GM19467 (cell line): Measurements from ENCODE around the gene ATP6V1G2.
"Not testable (repeated sequence)": the region's sequence is repeated elsewhere in the genome, so short reads cannot be mapped to it uniquely, and the experiment has no call there.

Source experiments
- ATAC-seq: cut with Tn5 transposase; IDR thresholded peaks from one replicate; pipeline ENCODE4 v1.9.1; 2021; ENCODE audit warnings: mild to moderate bottlenecking, moderate library complexity; ENCODE audit not compliant: unreplicated experiment

Gene ATP6V1G2

DNA sequence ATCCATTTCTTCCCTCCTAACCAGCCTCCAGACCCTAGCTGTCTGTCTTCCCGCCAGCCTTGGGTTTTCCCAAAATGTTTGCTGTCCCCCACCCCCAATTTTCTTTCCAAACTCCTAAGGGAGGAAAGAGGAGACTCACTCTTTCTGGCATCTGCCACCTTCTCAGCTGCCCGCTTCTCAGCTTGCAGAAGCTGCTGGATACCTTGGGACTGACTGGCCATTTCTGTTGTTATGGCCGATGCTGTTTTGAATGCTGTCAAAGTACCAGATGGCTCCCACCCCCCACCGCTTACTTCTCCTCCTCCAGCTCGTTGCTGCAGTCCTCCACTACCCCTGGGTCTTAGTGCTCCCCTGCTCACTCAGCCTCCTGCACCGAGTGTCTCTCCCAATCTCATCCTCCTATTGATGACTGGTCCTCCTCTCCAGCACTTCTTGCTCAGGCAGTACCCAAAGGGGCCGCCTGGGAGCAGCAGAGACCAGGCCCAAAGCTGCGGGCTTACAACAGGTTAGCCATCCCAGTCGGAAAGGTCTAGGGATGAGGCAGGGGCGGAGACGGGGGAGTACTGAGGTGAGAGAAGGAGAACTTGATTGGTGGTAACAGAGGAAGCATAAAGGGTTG lies at the start of gene ATP6V1G2:
ATP6V1G2 (minus strand) TSS at position 270 of the 619 bp plus-strand sequence; CDS start at position 221, 49 bp downstream.
- ATAC-seq: peak; percentile 38

DNA sequence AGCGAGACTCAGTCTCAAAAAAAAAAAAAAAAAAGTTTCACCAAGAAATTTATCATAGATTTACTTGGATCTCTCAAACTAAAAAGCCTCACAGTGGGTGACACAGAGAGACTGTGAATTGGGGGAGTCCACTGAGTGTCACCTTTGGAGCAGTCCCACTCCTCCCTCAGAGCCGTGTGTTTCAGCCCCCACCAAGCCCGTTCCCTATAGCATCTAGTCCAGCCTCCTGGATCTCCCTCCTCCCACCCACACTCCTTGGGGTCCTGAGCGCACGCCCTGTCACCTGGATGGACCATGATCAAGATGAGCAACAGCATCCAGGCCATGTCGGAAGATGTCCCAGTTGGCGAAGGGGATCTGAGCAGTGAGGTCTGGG lies 46.0 kb upstream of the ATP6V1G2 start:
- no peak for ATAC-seq

DNA sequence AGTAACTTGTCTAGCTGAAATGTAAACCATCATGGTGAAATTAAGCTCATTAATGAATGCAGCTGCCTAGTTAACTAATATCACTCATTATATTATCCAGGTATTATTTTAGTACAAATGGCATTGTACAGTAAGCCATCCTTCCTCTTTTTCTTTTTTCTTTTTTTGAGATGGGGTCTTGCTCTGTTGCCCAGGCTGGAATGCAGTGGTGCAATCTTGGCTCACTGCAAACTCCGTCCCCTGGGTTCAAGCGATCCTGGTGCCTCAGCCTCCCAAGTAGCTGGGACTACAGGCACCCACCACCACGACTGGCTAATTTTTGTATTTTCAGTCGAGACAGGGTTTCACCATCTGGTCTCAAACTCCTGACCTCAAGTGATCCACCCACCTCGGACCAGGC lies 44.3 kb upstream of the ATP6V1G2 start:
- ATAC-seq: not testable (repeated sequence)

DNA sequence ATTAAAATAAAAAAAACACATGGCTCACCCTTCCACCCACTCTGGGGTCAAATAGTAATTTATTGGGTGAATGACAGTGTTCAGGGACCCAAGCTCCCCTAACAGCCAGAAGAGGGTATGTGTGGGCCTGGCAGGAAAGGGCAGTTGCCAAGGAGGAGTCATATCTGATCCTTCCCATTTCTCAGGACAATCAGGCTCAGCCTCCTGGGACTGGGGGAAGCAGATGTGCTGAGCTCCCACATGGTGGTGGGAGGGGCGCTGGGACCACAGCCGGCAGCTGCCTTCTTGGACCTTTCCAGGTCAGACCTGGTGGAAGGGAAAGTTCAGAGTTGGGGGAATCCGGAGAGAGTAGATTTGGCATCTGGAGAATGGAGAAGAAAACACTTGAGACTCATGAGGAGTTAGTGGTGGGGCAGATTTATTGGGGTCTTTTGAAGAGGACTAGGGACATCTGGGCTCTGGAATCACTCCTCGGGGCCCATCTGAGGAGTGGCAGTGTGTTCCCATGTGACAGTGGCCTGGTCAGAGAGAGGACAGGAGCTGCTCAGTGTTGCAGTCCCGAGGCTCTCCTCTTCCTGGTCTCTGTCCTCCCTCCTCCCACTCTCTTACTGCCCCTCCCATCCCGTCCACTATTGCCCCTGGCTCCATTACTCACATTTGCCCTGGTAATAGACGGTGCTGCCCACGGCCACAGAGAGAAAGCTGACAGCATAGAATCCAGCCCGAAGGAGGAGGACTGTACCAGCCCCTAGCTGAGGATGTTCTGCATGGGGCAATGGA lies 42.7 kb upstream of the ATP6V1G2 start:
- no peak for ATAC-seq

DNA sequence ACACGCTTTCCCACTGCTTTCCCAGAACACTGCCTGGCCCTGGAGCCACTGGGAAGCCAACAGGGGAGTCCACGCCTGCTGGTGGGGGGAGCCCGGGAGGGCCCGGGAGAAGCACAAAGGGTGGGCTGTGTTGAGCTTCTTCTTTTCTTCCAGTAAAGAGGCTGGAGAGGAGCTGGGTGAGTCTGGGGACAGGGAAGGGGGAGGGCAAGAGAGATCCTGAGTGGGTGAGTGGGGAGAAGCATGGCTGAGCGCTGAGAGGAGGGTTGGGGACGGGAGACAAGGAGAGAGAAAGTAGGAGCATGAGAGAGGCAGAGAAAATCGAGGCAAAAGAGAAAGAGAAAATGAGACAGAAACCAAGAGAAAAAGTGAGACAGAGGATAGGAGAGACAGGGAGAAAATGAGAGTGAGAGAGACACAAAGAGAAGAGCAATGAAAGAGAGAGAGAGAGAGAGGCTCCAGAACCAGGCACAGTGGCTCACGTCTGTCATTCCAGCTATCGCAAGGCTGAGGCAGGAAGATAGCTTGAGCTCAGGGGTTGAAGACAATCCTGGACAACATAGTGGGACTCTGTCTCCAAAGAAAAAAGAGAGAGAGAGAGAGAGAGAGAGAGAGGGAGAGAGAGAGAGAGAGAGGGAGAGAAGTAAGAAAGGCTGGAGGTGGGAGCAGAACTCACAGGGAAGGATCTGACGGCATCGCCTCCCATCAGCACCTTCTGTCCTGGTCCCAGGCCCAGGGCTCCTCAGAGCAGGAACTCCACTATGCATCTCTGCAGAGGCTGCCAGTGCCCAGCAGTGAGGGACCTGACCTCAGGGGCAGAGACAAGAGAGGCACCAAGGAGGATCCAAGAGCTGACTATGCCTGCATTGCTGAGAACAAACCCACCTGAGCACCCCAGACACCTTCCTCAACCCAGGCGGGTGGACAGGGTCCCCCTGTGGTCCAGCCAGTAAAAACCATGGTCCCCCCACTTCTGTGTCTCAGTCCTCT lies 41.7 kb upstream of the ATP6V1G2 start:
- ATAC-seq: no peak

DNA sequence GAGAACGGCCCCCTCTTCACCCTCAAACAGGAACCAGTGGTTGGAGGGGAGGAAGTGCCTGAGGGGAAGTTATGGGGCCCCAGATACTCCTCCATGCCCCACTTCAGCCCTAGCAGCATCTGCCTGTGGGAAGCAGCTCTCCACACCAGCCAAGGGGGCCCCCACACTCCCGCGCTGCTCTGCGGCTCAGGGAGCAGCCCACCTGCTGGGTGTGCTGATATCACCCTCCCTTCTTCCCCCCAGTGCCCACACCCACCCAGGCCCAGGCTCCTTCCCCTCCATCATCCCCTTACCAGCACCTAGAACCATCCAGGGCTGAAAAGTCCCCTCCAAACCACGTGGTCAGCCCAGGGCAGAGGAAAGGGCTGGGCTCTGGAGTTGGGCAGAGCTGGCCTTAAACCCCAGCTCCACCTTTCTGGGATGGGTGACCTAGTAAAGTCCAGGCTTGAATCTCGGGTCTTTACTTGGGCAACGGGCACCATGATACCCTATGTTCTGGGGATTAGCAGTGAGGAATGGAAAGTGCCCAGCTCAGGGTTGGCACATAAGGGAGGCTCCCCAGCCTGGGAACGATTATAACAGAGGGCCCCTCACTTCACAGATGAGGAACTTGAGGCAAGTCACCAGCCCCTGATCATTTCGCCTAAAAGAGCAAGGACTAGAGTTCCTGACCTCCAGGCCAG lies 40.3 kb upstream of the ATP6V1G2 start:
- no peak for ATAC-seq

DNA sequence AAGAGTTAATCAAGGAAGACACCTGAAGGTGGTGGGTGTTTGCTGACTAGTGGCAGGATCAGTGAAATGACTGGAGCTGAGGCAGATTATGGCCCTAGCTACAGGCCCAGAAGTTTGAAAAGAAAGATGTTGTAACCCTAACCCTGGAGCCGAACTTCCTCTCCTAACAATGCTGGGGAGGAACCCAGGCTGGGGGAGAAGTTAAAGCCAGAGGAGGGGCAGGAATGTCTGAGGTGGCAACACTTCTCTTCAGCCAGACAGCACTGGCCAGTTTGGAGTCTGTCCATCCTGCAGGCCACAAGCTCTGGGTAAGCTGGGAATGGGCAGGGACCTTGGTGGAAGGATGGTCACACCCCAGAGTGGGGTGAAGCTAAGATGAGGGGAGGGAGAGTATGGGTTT lies 39.6 kb upstream of the ATP6V1G2 start, which contains the start of gene LST1:
LST1 (plus strand) TSS at position 270 of the 400 bp plus-strand sequence. CDS start 1,023 bp downstream, outside the sequence.
- no peak for ATAC-seq

DNA sequence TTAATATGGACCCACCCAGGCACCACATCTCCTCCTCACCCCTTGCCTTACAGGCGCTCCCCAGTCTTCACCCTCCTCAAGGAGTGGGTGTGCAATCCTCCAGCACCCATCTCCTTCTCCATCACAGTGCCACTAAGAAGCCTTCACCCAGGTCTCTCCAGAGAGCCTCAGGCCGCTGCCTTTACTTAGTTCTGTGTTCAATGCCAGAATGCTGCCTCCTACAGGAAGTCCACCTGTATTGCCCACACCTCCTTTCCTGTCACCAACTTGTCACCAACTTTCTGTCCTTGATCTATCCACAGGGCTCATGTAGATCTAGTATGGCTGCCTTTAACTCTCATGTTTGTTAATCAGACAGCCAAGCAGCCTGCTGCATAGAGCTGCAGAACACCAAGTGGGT lies 39.1 kb upstream of the ATP6V1G2 start:
- ATAC-seq: no peak

DNA sequence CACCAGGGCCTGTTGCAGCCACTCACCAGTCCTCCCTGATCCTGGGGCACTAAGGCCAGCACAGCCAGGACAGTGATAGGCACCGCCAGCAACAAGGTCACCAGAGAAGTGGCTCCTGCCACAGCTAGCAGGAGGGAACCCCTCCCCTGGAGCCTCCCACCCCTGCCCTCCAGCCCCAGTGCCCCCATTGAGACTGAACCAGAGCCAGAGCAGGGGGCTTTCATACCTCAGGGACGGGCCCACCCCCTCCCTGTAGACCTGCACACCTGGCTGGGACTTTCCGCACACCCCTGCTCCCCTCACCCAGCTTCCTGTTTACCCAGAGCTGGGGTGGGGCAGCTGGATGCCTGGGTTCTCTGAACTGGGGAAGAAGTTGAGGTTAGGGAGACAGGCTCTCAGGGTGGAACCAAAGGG lies 35.8 kb upstream of the ATP6V1G2 start, which contains the start of gene LTB:
LTB (minus strand) TSS at position 195 of the 414 bp plus-strand sequence; CDS start at position 188, 7 bp downstream.
- no peak for ATAC-seq

DNA sequence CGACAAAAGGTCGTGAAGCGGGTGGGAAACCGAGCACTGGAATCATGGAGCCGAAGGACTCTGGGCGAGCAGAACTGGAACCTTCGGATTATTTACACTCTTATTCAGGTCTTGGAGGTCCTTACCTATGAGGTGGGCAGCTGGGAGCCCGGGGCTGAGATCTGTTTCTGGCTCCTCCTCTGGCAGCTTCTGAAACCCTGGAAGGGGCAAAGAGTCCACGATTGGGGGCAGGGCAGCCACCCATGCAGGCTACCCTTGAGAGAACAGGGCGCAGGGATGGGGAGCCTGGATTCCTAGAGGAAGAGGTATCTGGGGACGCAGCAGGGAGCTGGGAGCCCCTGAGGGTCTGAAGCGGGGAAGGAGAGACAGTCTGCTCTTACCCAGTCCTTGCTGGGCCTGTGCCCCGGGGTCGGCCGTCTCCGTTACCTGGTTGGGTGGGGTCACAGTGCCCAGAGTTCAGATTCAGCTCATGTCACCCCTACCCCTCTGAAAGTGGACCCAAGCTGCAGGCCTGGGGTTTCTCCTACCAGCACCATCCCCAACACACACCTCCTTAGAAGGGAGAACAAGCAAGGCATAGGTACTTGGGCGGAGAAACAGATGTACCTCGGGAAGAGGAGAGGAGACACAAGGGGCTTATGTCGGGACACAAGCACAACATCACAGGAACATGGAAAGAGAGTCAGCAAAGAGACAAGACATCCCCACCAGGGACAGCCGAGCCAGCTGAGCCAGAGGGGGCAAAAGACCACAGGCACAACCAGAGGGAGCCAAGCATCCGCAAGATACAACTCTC lies 35.2 kb upstream of the ATP6V1G2 start:
- ATAC-seq: no peak

DNA sequence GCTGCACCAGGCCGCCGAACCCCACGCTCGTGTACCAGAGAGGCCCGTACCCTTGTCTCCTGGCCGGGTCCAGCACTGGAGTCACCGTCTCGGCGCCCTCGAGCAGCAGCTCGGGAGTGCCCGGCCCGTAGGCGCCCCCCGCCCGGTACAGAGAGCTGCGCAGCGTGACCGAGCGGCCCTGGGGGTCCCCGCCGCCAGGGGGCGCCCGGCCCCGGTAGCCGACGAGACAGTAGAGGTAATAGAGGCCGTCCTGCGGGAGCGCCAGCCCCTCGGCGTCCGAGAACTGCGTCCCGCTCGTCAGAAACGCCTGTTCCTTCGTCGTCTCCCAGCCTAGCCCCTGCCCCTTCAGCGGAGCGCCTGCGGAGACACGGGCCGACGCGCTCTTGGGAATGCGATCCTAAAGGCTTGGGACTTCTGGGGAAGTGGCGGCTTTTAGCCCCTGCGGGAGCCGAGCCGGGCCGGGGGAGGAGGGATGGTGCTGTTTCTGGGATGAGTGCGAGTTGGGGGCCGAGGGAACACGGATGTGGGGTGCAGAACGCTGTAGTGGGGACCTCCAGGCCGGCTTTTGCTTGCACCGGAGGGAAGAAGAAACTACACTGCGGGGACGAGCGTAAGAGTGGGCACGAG lies 34.5 kb upstream of the ATP6V1G2 start:
- ATAC-seq: peak; percentile 51

DNA sequence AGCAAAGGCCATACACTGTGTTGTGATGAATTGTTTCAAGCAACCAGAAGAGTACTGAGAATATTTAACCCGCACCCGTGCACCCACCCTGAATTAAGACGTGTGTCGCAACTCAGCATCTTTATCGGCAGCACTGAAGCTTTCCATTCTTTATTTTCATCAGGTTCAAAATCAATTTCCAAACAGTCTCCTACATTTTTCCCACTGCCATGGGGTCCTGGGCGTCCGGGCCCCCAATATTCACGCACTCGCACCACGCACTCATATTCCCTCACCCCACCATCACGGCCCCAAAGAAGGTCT lies 34.0 kb upstream of the ATP6V1G2 start:
- ATAC-seq: no peak

DNA sequence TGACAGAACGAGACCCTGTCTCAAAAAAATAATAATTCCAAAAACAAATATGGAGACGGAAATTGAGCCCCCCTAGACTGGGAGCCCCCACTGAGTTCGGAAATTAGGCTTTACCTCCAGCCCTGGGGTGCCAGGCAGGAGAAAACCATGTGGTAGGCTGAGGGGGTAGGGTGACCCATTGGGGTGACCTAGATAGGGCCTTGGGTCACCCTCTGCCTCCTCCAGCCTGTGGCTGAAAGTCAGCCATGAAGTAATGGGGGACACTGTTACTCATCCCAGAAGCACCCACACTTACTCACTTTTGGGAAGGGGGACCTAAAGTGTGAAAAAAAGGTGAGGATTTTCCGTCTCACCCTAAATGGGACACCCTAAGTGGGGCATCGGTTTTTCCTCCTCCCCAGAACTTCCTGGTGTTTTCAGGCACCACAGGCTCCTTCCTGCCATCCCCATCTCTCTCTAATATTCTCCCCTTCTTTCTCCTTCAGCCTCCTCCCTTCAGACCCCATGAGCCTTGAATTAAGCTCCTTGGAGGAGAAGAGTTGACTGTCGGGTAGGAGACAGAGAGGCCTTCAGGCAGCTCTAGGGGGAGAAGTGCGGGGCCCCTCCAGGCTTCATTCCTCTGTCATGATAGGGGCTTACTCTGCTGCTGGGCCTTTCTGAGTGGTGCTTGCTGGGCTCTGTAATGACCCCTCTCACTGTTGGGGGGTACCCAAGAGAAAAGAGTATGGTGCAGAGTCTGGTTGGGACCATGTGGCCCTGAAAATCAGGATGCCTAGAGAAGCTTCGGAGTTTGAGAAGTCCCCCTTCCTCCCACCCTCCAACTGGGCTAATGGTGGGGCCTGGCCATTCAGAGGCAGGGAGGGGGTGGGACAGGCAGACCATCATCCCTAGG lies 33.4 kb upstream of the ATP6V1G2 start:
- no peak for ATAC-seq

DNA sequence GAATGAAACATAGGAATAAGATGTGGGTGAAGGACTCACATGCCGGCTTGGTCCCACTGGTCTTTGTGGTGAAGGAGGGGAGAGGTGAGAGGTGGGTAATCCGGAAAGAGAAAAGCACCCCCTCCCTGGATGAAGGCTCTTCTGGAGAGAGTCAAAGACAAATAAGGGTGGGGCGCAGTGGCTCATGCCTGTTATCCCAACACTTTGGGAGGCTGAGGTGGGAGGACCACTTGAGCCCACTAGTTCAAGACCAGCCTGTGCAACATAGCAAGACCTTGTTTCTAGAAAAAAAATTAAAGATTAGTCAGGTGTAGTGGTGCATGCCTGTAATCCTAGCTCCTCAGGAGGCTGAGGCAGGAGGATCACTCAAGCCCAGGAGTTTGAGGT lies 32.7 kb upstream of the ATP6V1G2 start:
- no peak for ATAC-seq

DNA sequence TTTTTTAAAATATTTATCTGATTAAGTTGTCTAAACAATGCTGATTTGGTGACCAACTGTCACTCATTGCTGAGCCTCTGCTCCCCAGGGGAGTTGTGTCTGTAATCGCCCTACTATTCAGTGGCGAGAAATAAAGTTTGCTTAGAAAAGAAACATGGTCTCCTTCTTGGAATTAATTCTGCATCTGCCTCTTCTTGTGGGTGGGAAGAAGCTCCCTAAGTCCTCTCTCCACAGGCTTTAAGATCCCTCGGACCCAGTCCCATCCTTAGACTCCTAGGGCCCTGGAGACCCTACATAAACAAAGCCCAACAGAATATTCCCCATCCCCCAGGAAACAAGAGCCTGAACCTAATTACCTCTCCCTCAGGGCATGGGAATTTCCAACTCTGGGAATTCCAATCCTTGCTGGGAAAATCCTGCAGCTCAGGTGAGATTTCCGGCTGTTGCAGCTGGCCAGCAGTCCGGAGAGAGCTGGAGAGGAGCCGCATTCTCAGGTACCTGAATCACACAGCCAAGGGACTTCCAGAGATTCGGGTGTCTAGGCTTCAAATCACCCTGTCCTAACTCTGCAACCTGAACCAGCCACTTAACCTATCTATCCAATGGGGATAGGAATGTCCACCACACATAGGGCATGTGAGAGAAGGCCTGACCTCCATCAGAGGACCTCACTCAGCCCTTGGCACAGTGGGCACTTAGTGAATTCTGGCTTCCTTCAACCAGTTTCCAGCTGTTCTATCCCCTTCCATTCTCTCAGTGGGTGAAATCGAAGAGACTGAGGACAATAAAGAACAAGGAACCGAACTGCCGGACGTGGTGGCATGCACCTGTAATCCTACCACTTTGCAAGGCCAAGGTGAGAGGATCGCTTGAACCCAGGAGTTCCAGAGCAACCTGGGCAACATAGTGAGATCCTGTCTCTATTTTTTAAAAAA lies 32.0 kb upstream of the ATP6V1G2 start:
- no peak for ATAC-seq

DNA sequence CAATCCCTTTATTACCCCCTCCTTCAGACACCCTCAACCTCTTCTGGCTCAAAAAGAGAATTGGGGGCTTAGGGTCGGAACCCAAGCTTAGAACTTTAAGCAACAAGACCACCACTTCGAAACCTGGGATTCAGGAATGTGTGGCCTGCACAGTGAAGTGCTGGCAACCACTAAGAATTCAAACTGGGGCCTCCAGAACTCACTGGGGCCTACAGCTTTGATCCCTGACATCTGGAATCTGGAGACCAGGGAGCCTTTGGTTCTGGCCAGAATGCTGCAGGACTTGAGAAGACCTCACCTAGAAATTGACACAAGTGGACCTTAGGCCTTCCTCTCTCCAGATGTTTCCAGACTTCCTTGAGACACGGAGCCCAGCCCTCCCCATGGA lies 31.2 kb upstream of the ATP6V1G2 start:
- ATAC-seq: no peak

DNA sequence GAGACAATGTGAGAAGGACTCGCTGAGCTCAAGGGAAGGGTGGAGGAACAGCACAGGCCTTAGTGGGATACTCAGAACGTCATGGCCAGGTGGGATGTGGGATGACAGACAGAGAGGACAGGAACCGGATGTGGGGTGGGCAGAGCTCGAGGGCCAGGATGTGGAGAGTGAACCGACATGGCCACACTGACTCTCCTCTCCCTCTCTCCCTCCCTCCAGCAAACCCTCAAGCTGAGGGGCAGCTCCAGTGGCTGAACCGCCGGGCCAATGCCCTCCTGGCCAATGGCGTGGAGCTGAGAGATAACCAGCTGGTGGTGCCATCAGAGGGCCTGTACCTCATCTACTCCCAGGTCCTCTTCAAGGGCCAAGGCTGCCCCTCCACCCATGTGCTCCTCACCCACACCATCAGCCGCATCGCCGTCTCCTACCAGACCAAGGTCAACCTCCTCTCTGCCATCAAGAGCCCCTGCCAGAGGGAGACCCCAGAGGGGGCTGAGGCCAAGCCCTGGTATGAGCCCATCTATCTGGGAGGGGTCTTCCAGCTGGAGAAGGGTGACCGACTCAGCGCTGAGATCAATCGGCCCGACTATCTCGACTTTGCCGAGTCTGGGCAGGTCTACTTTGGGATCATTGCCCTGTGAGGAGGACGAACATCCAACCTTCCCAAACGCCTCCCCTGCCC lies 30.6 kb upstream of the ATP6V1G2 start:
- ATAC-seq: no peak
